ENCODE data around the gene NDRG4. TPM values are rescaled to one million over a fixed set of nuclear protein-coding genes. Genes with fewer than 3 reads are reported as not detected.

Gene NDRG4
- total RNA-seq, 2 donors from 2014 or later, result 13.4 to 359 TPM

- H3K4me1 ChIP-seq (replicated peaks), result no peaks in the 10 kb centered on the region
- H3K36me3 ChIP-seq, result peaks cover 9% of the 10 kb centered on the region in 2 donors
- no peak overlapping the region for H3K27ac ChIP-seq
- no peaks in the 10 kb centered on the region for H3K27me3 ChIP-seq (replicated peaks; ENCODE audit: insufficient read depth)
- no peaks in the 10 kb centered on the region for H3K9me3 ChIP-seq
- WGBS, result 78% methylated on average over 3 of the region's 3 CpGs
- intact Hi-C loops (cut with DNase I), result no loop called here
- TF ChIP-seq POLR2A (IDR thresholded peaks at IDR 0.05) (no peak), POLR2AphosphoS5 (IDR thresholded peaks at IDR 0.05) (no peak), CTCF (IDR thresholded peaks at IDR 0.05) (no peak)
- no peak overlapping the region for H3K4me3 ChIP-seq
- no peak for DNase-seq (ENCODE audit: low spot score)
These were observed 51.6 kb downstream of the NDRG4 start for GRCh38 chr16:58551496-58551895.

GRCh38 chr16:58556678-58557077 is 56.7 kb downstream of the NDRG4 start:
- H3K36me3 ChIP-seq, result peaks cover 9% of the 10 kb centered on the region in 2 donors
- H3K27ac ChIP-seq, result no peak overlapping the region
- intact Hi-C loops (cut with DNase I), result no loop called here
- no peak for DNase-seq (ENCODE audit: low spot score)
- no peaks in the 10 kb centered on the region for H3K27me3 ChIP-seq (replicated peaks; ENCODE audit: insufficient read depth)
- H3K4me1 ChIP-seq (replicated peaks), result no peaks in the 10 kb centered on the region
- 57% methylated on average over 2 of the region's 2 CpGs for WGBS
- H3K4me3 ChIP-seq, result no peak overlapping the region
- TF ChIP-seq CTCF (IDR thresholded peaks at IDR 0.05), result no peak
- no peak for TF ChIP-seq POLR2AphosphoS5 (IDR thresholded peaks at IDR 0.05)
- no peak for TF ChIP-seq POLR2A (IDR thresholded peaks at IDR 0.05)
- H3K9me3 ChIP-seq, result no peaks in the 10 kb centered on the region

Small RNA genes within 50 kb of the gene (small RNA-seq; reads per million reads assigned to genes)
- gene RNU6-103P (0 reads per million in 2 donors), gene SNORA46 (130 to 144 reads per million in 2 donors), gene SNORA50A (0 reads per million in 2 donors)

Other genes starting within 250 kb of the NDRG4 start
- gene PRSS54, start 205.1 kb upstream of the NDRG4 start, total RNA-seq, result 1 to 10 TPM in 1 of 2 donors, not detected in 1; 4.4 TPM
- gene GINS3, start 107.7 kb upstream of the NDRG4 start, total RNA-seq, result 1 to 10 TPM; 5.1 to 8.9 TPM
- gene SETD6, start 15.4 kb downstream of the NDRG4 start, total RNA-seq, result 10 to 100 TPM; 45.4 to 55.8 TPM
- 100 to 1,000 TPM; 102 to 190 TPM for gene CNOT1, start 129.7 kb downstream of the NDRG4 start, total RNA-seq
- gene SLC38A7, start 184.6 kb downstream of the NDRG4 start, total RNA-seq, result 10 to 100 TPM; 20.6 to 29.9 TPM
- 100 to 1,000 TPM; 120 to 131 TPM for gene GOT2, start 234.2 kb downstream of the NDRG4 start, total RNA-seq

All from prostate gland (tissue), 2 donors.